Measurements from ENCODE around the gene SLC12A5. TPM values are rescaled to one million over a fixed set of nuclear protein-coding genes. Genes with fewer than 3 reads are reported as not detected.

The SLC12A5 gene
- total RNA-seq, 1 donor from 2014 or later = not detected

- DNase-seq (ENCODE audit: low spot score) = no peak
Observed at GRCh38 chr20:46108435-46108841, 79.4 kb downstream of the SLC12A5 start.

- DNase-seq (ENCODE audit: low spot score) = no peak
Observed at GRCh38 chr20:46108976-46109375, 80.0 kb downstream of the SLC12A5 start.

Other genes starting within 250 kb of the SLC12A5 start
- 3.0 TPM for gene WFDC3, start 237.3 kb upstream of the SLC12A5 start, total RNA-seq
- 24.5 TPM for gene DNTTIP1, start 237.3 kb upstream of the SLC12A5 start, total RNA-seq
- 1.1 TPM for gene UBE2C, start 216.6 kb upstream of the SLC12A5 start, total RNA-seq
- 0.57 TPM for gene TNNC2, start 201.9 kb upstream of the SLC12A5 start, total RNA-seq
- gene SNX21, start 195.4 kb upstream of the SLC12A5 start, total RNA-seq = 31.4 TPM
- gene ACOT8, start 171.8 kb upstream of the SLC12A5 start, total RNA-seq = 21.0 TPM
- 4.1 TPM for gene ZSWIM3, start 171.6 kb upstream of the SLC12A5 start, total RNA-seq
- 14.4 TPM for gene ZSWIM1, start 148.0 kb upstream of the SLC12A5 start, total RNA-seq
- gene SPATA25, start 141.6 kb upstream of the SLC12A5 start, total RNA-seq = 8.6 TPM
- 17.9 TPM for gene NEURL2, start 138.0 kb upstream of the SLC12A5 start, total RNA-seq
- 98.0 TPM for gene CTSA, start 137.9 kb upstream of the SLC12A5 start, total RNA-seq
- gene PLTP, start 117.1 kb upstream of the SLC12A5 start, total RNA-seq = 101 TPM
- gene PCIF1, start 94.5 kb upstream of the SLC12A5 start, total RNA-seq = 37.5 TPM
- gene ZNF335, start 57.0 kb upstream of the SLC12A5 start, total RNA-seq = 23.9 TPM
- gene MMP9, start 20.3 kb upstream of the SLC12A5 start, total RNA-seq = 1.4 TPM
- gene NCOA5, start 60.7 kb downstream of the SLC12A5 start, total RNA-seq = 30.0 TPM
- 29.0 TPM for gene CD40, start 89.1 kb downstream of the SLC12A5 start, total RNA-seq

Measured in ureter (tissue), 1 donor.